IMR-90 (cell line): ENCODE measurements around the gene SCFD2. TPM values are rescaled to one million over a fixed set of nuclear protein-coding genes. Genes with fewer than 3 reads are reported as not detected.

Source experiments
- ATAC-seq: fragments of 200-7000 bp; cut with Tn5 transposase; 2 replicates; pipeline ENCODE4 v1.9.1; 2020; ENCODE audit warnings: low read depth, mild to moderate bottlenecking, moderate library complexity
- BruUV-seq: library from RNA; stranded (reverse); fragments of 400-500 nt; replicated peaks from 2 replicates; lab custom pipeline; 2021; lab: Mats Ljungman, UMichigan
- CTCF ChIA-PET: fragments of 300-600 bp; formaldehyde crosslinking; extraction: SDS; loops from one replicate; lab custom pipeline; 2021; ENCODE audit warnings: antibody characterized with exemption; lab: Yijun Ruan, JAX
- POLR2A ChIA-PET: fragments of 300-600 bp; sonication (Branson Sonifier 250); formaldehyde crosslinking; loops from one replicate; lab custom pipeline; 2022; ENCODE audit warnings: antibody characterized with exemption; ENCODE audit not compliant: unreplicated experiment; lab: Charles Lee
- DNase-seq: peaks from one replicate; pipeline ENCODE4 v3.0.0; 2013
- H2AFZ ChIP-seq: replicated peaks from 2 replicates; pipeline ENCODE3; 2013; ENCODE audit warnings: low read length, mild to moderate bottlenecking; ENCODE audit not compliant: poor library complexity
- H2AK5ac ChIP-seq: 2 replicates; pipeline ENCODE4 v1.6.1; 2013; ENCODE audit warnings: low read depth, low read length, inconsistent platforms
- H2AK9ac ChIP-seq: replicated peaks from 2 replicates; pipeline ENCODE3; 2013; ENCODE audit warnings: mild to moderate bottlenecking, low read depth, low read length, moderate library complexity; ENCODE audit not compliant: poor library complexity
- H2BK120ac ChIP-seq: 2 replicates; pipeline ENCODE4 v1.6.1; 2013; ENCODE audit warnings: low read depth, low read length, inconsistent platforms
- H2BK15ac ChIP-seq: 3 replicates; pipeline ENCODE4 v1.6.1; 2013; ENCODE audit warnings: low read depth, low read length, inconsistent platforms
- H2BK20ac ChIP-seq: 2 replicates; pipeline ENCODE4 v1.6.1; 2013; ENCODE audit warnings: low read depth, mild to moderate bottlenecking, inconsistent platforms, low read length, moderate library complexity
- H2BK5ac ChIP-seq: 2 replicates; pipeline ENCODE4 v1.6.1; 2013; ENCODE audit warnings: mild to moderate bottlenecking, low read depth, low read length, inconsistent platforms; ENCODE audit not compliant: poor library complexity, severe bottlenecking
- H3K14ac ChIP-seq: replicated peaks from 2 replicates; pipeline ENCODE4 v1.6.1; 2013; ENCODE audit warnings: low read depth, low read length, inconsistent platforms
- H3K18ac ChIP-seq: 2 replicates; pipeline ENCODE4 v1.6.1; 2013; ENCODE audit warnings: low read depth, low read length, control low read depth
- H3K23ac ChIP-seq: 2 replicates; pipeline ENCODE4 v1.6.1; 2013; ENCODE audit warnings: low read depth, low read length, inconsistent platforms
- H3K27ac ChIP-seq: 2 replicates; pipeline ENCODE4 v1.5.1; 2013; ENCODE audit warnings: mild to moderate bottlenecking, control low read depth, low read length; ENCODE audit not compliant: insufficient read depth
- H3K27me3 ChIP-seq: 2 replicates; pipeline ENCODE4 v1.6.1; 2013; ENCODE audit warnings: low read length; ENCODE audit not compliant: control insufficient read depth, insufficient read depth
- H3K36me3 ChIP-seq: 2 replicates; pipeline ENCODE4 v1.6.1; 2013; ENCODE audit warnings: low read length, mixed read lengths; ENCODE audit not compliant: control insufficient read depth, insufficient read depth
- H3K4ac ChIP-seq: 2 replicates; pipeline ENCODE4 v1.6.1; 2013; ENCODE audit warnings: low read depth, low read length, inconsistent platforms
- H3K4me1 ChIP-seq: 2 replicates; pipeline ENCODE4 v1.6.1; 2013; ENCODE audit warnings: low read length, mixed read lengths; ENCODE audit not compliant: control insufficient read depth, insufficient read depth
- H3K4me2 ChIP-seq: 2 replicates; pipeline ENCODE4 v1.6.1; 2013; ENCODE audit warnings: low read depth, mild to moderate bottlenecking, control low read depth, low read length, moderate library complexity
- H3K4me3 ChIP-seq: 2 replicates; pipeline ENCODE4 v1.5.1; 2013; ENCODE audit warnings: low read depth, mild to moderate bottlenecking, control low read depth, low read length, moderate library complexity; ENCODE audit not compliant: insufficient read depth
- H3K56ac ChIP-seq: 2 replicates; pipeline ENCODE4 v1.6.1; 2013; ENCODE audit warnings: low read length, inconsistent platforms; ENCODE audit not compliant: insufficient read depth; ENCODE audit errors: extremely low read depth
- H3K79me1 ChIP-seq, 2 experiments: 2 replicates each; pipeline ENCODE4 v1.6.1; 2013; ENCODE audit warnings: low read length in 2 of 2, inconsistent platforms in 1 of 2, low read depth in 1 of 2
- H3K9ac ChIP-seq: 2 replicates; pipeline ENCODE4 v1.6.1; 2013; ENCODE audit warnings: low read depth, low read length, control low read depth
- H3K9me1 ChIP-seq: 2 replicates; pipeline ENCODE4 v1.6.1; 2013; ENCODE audit warnings: low read length, inconsistent platforms; ENCODE audit not compliant: insufficient read depth
- H3K9me3 ChIP-seq: 2 replicates; pipeline ENCODE4 v1.6.1; 2013; ENCODE audit warnings: low read length; ENCODE audit not compliant: control insufficient read depth, insufficient read depth
- H4K20me1 ChIP-seq: 2 replicates; pipeline ENCODE4 v1.6.1; 2013; ENCODE audit warnings: low read length, inconsistent platforms; ENCODE audit not compliant: insufficient read depth
- H4K5ac ChIP-seq: 2 replicates; pipeline ENCODE4 v1.6.1; 2013; ENCODE audit warnings: mild to moderate bottlenecking, low read depth, low read length, control low read depth
- H4K8ac ChIP-seq, 2 experiments: 2 replicates each; pipeline ENCODE4 v1.6.1; 2013; ENCODE audit warnings: low read depth in 2 of 2, low read length in 2 of 2, control low read depth in 1 of 2, inconsistent platforms in 1 of 2
- H4K91ac ChIP-seq: 2 replicates; pipeline ENCODE4 v1.6.1; 2013; ENCODE audit warnings: low read depth, low read length, inconsistent platforms; ENCODE audit not compliant: insufficient read depth
- MAFK ChIP-seq: IDR thresholded peaks from 2 replicates; pipeline ENCODE4 v1.6.1; 2012; ENCODE audit warnings: low read depth, low read length, improper control_type of control experiment
- MAZ ChIP-seq: IDR thresholded peaks from 2 replicates; pipeline ENCODE4 v1.6.1; 2012; ENCODE audit warnings: low read depth, mild to moderate bottlenecking, low read length, improper control_type of control experiment, moderate library complexity, borderline replicate concordance
- MXI1 ChIP-seq: IDR thresholded peaks from 2 replicates; pipeline ENCODE4 v1.6.1; 2012; ENCODE audit warnings: low read depth, mild to moderate bottlenecking, low read length, moderate library complexity, borderline replicate concordance
- NFE2L2 ChIP-seq: fragments of 150-350 bp; IDR thresholded peaks from 2 replicates; pipeline ENCODE4 v1.6.1; 2016; ENCODE audit warnings: low read depth, mild to moderate bottlenecking, low read length
- POLR2A ChIP-seq: IDR thresholded peaks from 2 replicates; pipeline ENCODE4 v1.6.1; 2012; ENCODE audit warnings: mild to moderate bottlenecking, low read depth, low read length
- RFX5 ChIP-seq: IDR thresholded peaks from 2 replicates; pipeline ENCODE4 v1.8.0; 2012; ENCODE audit warnings: low read depth, mild to moderate bottlenecking, low read length, moderate library complexity
- WGBS, 2 experiments: methylation state at CpG; one replicate each; pipeline versions ENCODE4 v1.1.5 to v1.1.7; 2013; ENCODE audit warnings: missing lambda C conversion rate in 2 of 2; ENCODE audit not compliant: insufficient read length in 1 of 2; ENCODE audit errors: extremely low coverage in 2 of 2; 5-methylcytosine and 5-hydroxymethylcytosine counted together
- dilution Hi-C: fragments of 300-500 bp; cut with HindIII; formaldehyde crosslinking; loops from one replicate; pipeline ENCODE4 v1.14.3; 2018; ENCODE audit warnings: low sequenced_read_pairs; ENCODE audit not compliant: unreplicated experiment
- in situ Hi-C: fragments of 300-500 bp; cut with MboI; formaldehyde crosslinking; loops from 3 replicates; pipeline ENCODE4 v1.14.3; 2019; ENCODE audit warnings: low sequenced_read_pairs, inconsistent platforms, mixed read lengths
- intact Hi-C: fragments of 100-400 bp; cut with micrococcal nuclease; formaldehyde crosslinking; loops from 2 replicates; pipeline ENCODE4 v1.10.0; 2022
- polyA plus RNA-seq, 3 experiments: library from polyadenylated mRNA; depleted of rRNA; stranded (reverse); fragments of >200 nt; gene quantifications; 2 replicates each; pipeline ENCODE4 v1.2.3, GENCODE V29; 2012; ENCODE audit warnings: low replicate concordance in 1 of 3
- total RNA-seq: library from RNA; depleted of rRNA; stranded (reverse); fragments of >200 nt; gene quantifications from 2 replicates; pipeline ENCODE4 v1.2.3, GENCODE V29; 2012
- TF ChIP-seq, protein P1 (sequence below): conservative IDR thresholded peaks from 2 replicates; pipeline ENCODE4 v1.5.1; 2012; ENCODE audit warnings: mild to moderate bottlenecking, low read depth, low read length, improper control_type of control experiment
- TF ChIP-seq, protein P2 (sequence below): fragments of 150-350 bp; IDR thresholded peaks from 2 replicates; pipeline ENCODE4 v1.6.1; 2017; ENCODE audit warnings: mild to moderate bottlenecking, antibody characterized with exemption, low read length, low read depth
- TF ChIP-seq, protein P3 (sequence below): fragments of 150-350 bp; IDR thresholded peaks from 2 replicates; pipeline ENCODE4 v1.6.1; 2016; ENCODE audit warnings: low read depth, mild to moderate bottlenecking, low read length, moderate library complexity, borderline replicate concordance

Gene SCFD2
- total and polyA plus RNA-seq, 2 of the 4 experiments (the other 2 are of a cell fraction): 18.9 to 62.4 TPM

DNA sequence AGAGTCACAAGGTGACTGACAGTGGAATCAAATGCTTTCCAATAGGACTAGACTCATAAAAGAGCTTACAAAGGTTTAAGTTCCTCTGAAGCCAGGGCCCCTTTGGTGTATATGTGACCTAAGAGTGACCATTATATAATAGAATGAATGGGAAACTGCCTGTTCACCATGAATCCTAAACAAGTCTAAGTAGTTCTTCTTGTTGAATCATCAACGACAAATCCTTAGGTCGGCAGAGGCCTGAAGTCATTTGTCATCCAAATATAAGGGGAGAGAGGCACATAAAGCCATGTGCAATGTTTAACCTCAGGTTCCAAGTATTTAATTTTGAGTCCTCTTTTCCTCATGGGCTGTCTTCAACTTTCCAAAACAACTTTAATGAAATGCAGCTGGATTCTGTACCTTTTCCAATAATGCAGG is 381.4 kb downstream of the SCFD2 start:
- DNase-seq (peak; percentile 60), ATAC-seq (peak; percentile 33)
- H3K4ac ChIP-seq: no peak overlapping the region
- no peak overlapping the region for H2AK9ac ChIP-seq
- no peaks in the 10 kb centered on the region for H3K9me3 ChIP-seq
- H2AK5ac ChIP-seq: no peak overlapping the region
- H2BK5ac ChIP-seq: no peak overlapping the region
- no peak overlapping the region for H3K27ac ChIP-seq
- no peak overlapping the region for H3K4me2 ChIP-seq
- H3K56ac ChIP-seq: no peak overlapping the region
- no peaks in the 10 kb centered on the region for H3K36me3 ChIP-seq
- no peak overlapping the region for H4K8ac ChIP-seq
- intact Hi-C loops: loop anchor here (5.0 kb wide), 1 partner anchor 877 kb away; no protein-coding TSS in a partner anchor
- H4K20me1 ChIP-seq: no peaks in the 10 kb centered on the region
- dilution Hi-C loops: no loop called here
- no peak overlapping the region for H3K23ac ChIP-seq
- H4K91ac ChIP-seq: no peak overlapping the region
- H4K5ac ChIP-seq: no peak overlapping the region
- in situ Hi-C loops: loop anchor here (5.0 to 10.0 kb wide), 3 partner anchors 260 to 607 kb away; no protein-coding TSS in a partner anchor
- TF ChIP-seq MAZ: no peak
- TF ChIP-seq MXI1: no peak
- no peak for TF ChIP-seq RFX5
- TF ChIP-seq, protein P1, sequence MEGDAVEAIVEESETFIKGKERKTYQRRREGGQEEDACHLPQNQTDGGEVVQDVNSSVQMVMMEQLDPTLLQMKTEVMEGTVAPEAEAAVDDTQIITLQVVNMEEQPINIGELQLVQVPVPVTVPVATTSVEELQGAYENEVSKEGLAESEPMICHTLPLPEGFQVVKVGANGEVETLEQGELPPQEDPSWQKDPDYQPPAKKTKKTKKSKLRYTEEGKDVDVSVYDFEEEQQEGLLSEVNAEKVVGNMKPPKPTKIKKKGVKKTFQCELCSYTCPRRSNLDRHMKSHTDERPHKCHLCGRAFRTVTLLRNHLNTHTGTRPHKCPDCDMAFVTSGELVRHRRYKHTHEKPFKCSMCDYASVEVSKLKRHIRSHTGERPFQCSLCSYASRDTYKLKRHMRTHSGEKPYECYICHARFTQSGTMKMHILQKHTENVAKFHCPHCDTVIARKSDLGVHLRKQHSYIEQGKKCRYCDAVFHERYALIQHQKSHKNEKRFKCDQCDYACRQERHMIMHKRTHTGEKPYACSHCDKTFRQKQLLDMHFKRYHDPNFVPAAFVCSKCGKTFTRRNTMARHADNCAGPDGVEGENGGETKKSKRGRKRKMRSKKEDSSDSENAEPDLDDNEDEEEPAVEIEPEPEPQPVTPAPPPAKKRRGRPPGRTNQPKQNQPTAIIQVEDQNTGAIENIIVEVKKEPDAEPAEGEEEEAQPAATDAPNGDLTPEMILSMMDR: no peak
- TF ChIP-seq, protein P2, sequence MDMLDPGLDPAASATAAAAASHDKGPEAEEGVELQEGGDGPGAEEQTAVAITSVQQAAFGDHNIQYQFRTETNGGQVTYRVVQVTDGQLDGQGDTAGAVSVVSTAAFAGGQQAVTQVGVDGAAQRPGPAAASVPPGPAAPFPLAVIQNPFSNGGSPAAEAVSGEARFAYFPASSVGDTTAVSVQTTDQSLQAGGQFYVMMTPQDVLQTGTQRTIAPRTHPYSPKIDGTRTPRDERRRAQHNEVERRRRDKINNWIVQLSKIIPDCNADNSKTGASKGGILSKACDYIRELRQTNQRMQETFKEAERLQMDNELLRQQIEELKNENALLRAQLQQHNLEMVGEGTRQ: no peak
- no peak for TF ChIP-seq NFE2L2
- no peak for TF ChIP-seq POLR2A
- peak; percentile 19; the same call in 1 of the 2 replicates for TF ChIP-seq MAFK
- TF ChIP-seq, protein P3, sequence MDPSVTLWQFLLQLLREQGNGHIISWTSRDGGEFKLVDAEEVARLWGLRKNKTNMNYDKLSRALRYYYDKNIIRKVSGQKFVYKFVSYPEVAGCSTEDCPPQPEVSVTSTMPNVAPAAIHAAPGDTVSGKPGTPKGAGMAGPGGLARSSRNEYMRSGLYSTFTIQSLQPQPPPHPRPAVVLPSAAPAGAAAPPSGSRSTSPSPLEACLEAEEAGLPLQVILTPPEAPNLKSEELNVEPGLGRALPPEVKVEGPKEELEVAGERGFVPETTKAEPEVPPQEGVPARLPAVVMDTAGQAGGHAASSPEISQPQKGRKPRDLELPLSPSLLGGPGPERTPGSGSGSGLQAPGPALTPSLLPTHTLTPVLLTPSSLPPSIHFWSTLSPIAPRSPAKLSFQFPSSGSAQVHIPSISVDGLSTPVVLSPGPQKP: no peak
- 0 out of 2 replicates have a peak overlapping the region, but pooled peaks have one; percentile 5 for H2BK20ac ChIP-seq
- ChIA-PET CTCF (interaction anchor here (0.9 to 1.3 kb wide), 3 partner anchors 16 to 439 kb away, joined by 3 to 8 read pairs (median 3); no protein-coding TSS in a partner anchor), POLR2A (no interaction called here)
- no peaks in the 10 kb centered on the region for H3K27me3 ChIP-seq
- no peak overlapping the region for H2BK15ac ChIP-seq
- no peak overlapping the region for H3K9ac ChIP-seq
- H2BK120ac ChIP-seq: 0 out of 2 replicates have a peak overlapping the region, but pooled peaks have one; percentile 37
- no peak overlapping the region for H3K4me3 ChIP-seq
- no peaks in the 10 kb centered on the region for H3K79me1 ChIP-seq
- peaks cover 1% of the 10 kb centered on the region for H3K4me1 ChIP-seq
- BruUV-seq: no TSS peak
- H3K14ac ChIP-seq: no peak overlapping the region
- no peak overlapping the region for H3K18ac ChIP-seq
- H3K9me1 ChIP-seq: no peaks in the 10 kb centered on the region; the same call in 1 of the 2 replicates
- WGBS, 2 experiments: no CpG with 5 or more reads among the region's 2 CpGs
- no peak overlapping the region for H2AFZ ChIP-seq
